ENCODE data around the gene EIF5.

Gene EIF5

GRCh38 chr14:103393676-103394626, 59.9 kb downstream of the EIF5 start:
- DNase-seq (ENCODE audit: low read depth in 2 of 2) = no peak
